Ishikawa (cell line): ENCODE results near the gene KREMEN1.

Experiments used
- CEBPB ChIP-seq: IDR thresholded peaks from 2 replicates; pipeline ENCODE4 v1.6.1; 2012
- CREB1 ChIP-seq: IDR thresholded peaks from 2 replicates; pipeline ENCODE4 v1.6.1; 2012; ENCODE audit warnings: low read depth
- EGR1 ChIP-seq: IDR thresholded peaks from 2 replicates; pipeline ENCODE4 v1.6.1; 2012
- EP300 ChIP-seq: IDR thresholded peaks from 2 replicates; pipeline ENCODE4 v1.6.1; 2012; ENCODE audit warnings: borderline replicate concordance
- FOXM1 ChIP-seq: IDR thresholded peaks from 2 replicates; pipeline ENCODE4 v1.6.1; 2012; ENCODE audit warnings: low read depth, borderline replicate concordance
- MAX ChIP-seq: IDR thresholded peaks from 2 replicates; pipeline ENCODE4 v1.6.1; 2012
- NFIC ChIP-seq: IDR thresholded peaks from 2 replicates; pipeline ENCODE4 v1.6.1; 2012
- RAD21 ChIP-seq: IDR thresholded peaks from 2 replicates; pipeline ENCODE4 v1.6.1; 2012; ENCODE audit warnings: low read depth
- REST ChIP-seq: IDR thresholded peaks from 2 replicates; pipeline ENCODE4 v1.6.1; 2012; ENCODE audit warnings: low read depth, mild to moderate bottlenecking
- TAF1 ChIP-seq: IDR thresholded peaks from 2 replicates; pipeline ENCODE4 v1.6.1; 2012; ENCODE audit warnings: low read depth, mild to moderate bottlenecking
- TCF12 ChIP-seq: IDR thresholded peaks from 2 replicates; pipeline ENCODE4 v1.6.1; 2012; ENCODE audit warnings: low read depth
- TEAD4 ChIP-seq: IDR thresholded peaks from 2 replicates; pipeline ENCODE4 v1.6.1; 2012
- USF1 ChIP-seq: IDR thresholded peaks from 2 replicates; pipeline ENCODE4 v1.6.1; 2012
- YY1 ChIP-seq: IDR thresholded peaks from 2 replicates; pipeline ENCODE4 v1.6.1; 2012; ENCODE audit warnings: low read depth
- ZBTB7A ChIP-seq: IDR thresholded peaks from 2 replicates; pipeline ENCODE4 v1.6.1; 2012; ENCODE audit warnings: low read depth

The KREMEN1 gene

GRCh38 chr22:29157759-29158535 lies 85.1 kb downstream of the KREMEN1 start:
- TF ChIP-seq YY1 = peak; percentile 64; the same call in 1 of the 2 replicates
- TF ChIP-seq FOXM1 = no peak
- peak; percentile 95 for TF ChIP-seq USF1

- TF ChIP-seq EGR1 = no peak
- TF ChIP-seq CREB1 = no peak
- TF ChIP-seq ZBTB7A = no peak
- no peak for TF ChIP-seq YY1
- TF ChIP-seq EP300 = no peak
- TF ChIP-seq REST = no peak
- TF ChIP-seq NFIC = no peak
These were observed 85.7 kb downstream of the KREMEN1 start for GRCh38 chr22:29158546-29158945.

- TF ChIP-seq TEAD4 (no peak), YY1 (no peak), RAD21 (no peak), REST (no peak), CEBPB (no peak), USF1 (no peak), EP300 (no peak), EGR1 (no peak), FOXM1 (no peak), CREB1 (no peak), TAF1 (no peak), NFIC (no peak), TCF12 (no peak), MAX (no peak), ZBTB7A (no peak)
These were observed 91.0 kb downstream of the KREMEN1 start for GRCh38 chr22:29163808-29164207.

GRCh38 chr22:29165321-29166060 lies 92.7 kb downstream of the KREMEN1 start:
- no peak for TF ChIP-seq YY1
- TF ChIP-seq RAD21 = no peak
- TF ChIP-seq TAF1 = no peak
- no peak for TF ChIP-seq CREB1
- TF ChIP-seq TEAD4 = no peak

GRCh38 chr22:29166180-29166579 lies 93.3 kb downstream of the KREMEN1 start:
- no peak for TF ChIP-seq ZBTB7A
- TF ChIP-seq FOXM1 = no peak

GRCh38 chr22:29167032-29167911 lies 94.4 kb downstream of the KREMEN1 start:
- TF ChIP-seq TAF1 = no peak
- TF ChIP-seq NFIC = no peak
- no peak for TF ChIP-seq TEAD4
- TF ChIP-seq CEBPB = no peak
- TF ChIP-seq EP300 = no peak
